Transverse colon (tissue), 4 donors: Measurements from ENCODE around the gene DNAAF8. TPM values are rescaled to one million over a fixed set of nuclear protein-coding genes. Genes with fewer than 3 reads are reported as not detected.

Source experiments
- DNase-seq: peaks from one replicate; pipeline ENCODE4 v3.0.0-alpha.2; 2019
- H3K27ac ChIP-seq, 4 donors: fragments of 200-600 bp; sonication (generic); 2 replicates each; pipeline ENCODE4 v1.5.1; 2016 to 2018; ENCODE audit warnings: inconsistent platforms in 4 of 4
- H3K27me3 ChIP-seq: fragments of 200-600 bp; sonication (generic); 2 replicates; pipeline ENCODE4 v1.5.1; 2017; ENCODE audit warnings: inconsistent platforms
- H3K36me3 ChIP-seq, 4 donors: fragments of 200-600 bp; sonication (generic); 2 replicates each; pipeline ENCODE4 v1.5.1; 2017 to 2019; ENCODE audit warnings: inconsistent platforms in 4 of 4
- H3K4me1 ChIP-seq, 4 donors: fragments of 200-600 bp; sonication (generic); 2 replicates each; pipeline ENCODE4 v1.5.1; 2017 to 2020; ENCODE audit warnings: inconsistent platforms in 4 of 4
- H3K4me3 ChIP-seq, 4 donors: fragments of 200-600 bp; sonication (generic); 1 replicate in 1 of 4; 2 replicates in 3 of 4; pipeline versions ENCODE4 v1.5.1 to v1.6.1; 2017 to 2019; ENCODE audit warnings: inconsistent platforms in 4 of 4
- H3K9me3 ChIP-seq, 2 donors: fragments of 200-600 bp; sonication (generic); 2 replicates each; pipeline ENCODE4 v1.5.1; 2017 to 2019; ENCODE audit warnings: inconsistent platforms in 2 of 2
- CTCF ChIP-seq, 5 experiments: fragments of 200-600 bp in 3 of 5; fragments of 450-650 bp in 2 of 5; sonication (generic) in 3 of 5; IDR thresholded peaks; 1 replicate in 2 of 5; 2 replicates in 3 of 5; pipeline ENCODE4 v1.5.1; 2016 to 2017; ENCODE audit warnings: antibody characterized with exemption in 5 of 5, inconsistent platforms in 3 of 5, mild to moderate bottlenecking in 2 of 5, moderate library complexity in 1 of 5
- EP300 ChIP-seq: sonication (generic); formaldehyde crosslinking; IDR thresholded peaks from one replicate; pipeline ENCODE4 v1.6.1; 2017; ENCODE audit warnings: antibody characterized with exemption, low read depth
- POLR2A ChIP-seq: fragments of 450-650 bp; IDR thresholded peaks from one replicate; pipeline ENCODE4 v1.6.1; 2016; ENCODE audit warnings: antibody characterized with exemption, mild to moderate bottlenecking, moderate library complexity
- POLR2AphosphoS5 ChIP-seq, 3 donors: sonication (generic); formaldehyde crosslinking; IDR thresholded peaks; one replicate each; pipeline ENCODE4 v1.6.1; 2016; ENCODE audit warnings: antibody characterized with exemption in 3 of 3
- WGBS, 2 donors: methylation state at CpG; one replicate each; pipeline ENCODE4 v1.1.5; 2018; ENCODE audit warnings: low coverage in 1 of 2; 5-methylcytosine and 5-hydroxymethylcytosine counted together
- in situ Hi-C, 4 donors: fragments of 200-750 bp; cut with MboI; loops; one replicate each; pipeline versions ENCODE4 v1.15.0 to v1.15.1; 2017; ENCODE audit warnings: low sequenced_read_pairs in 3 of 4, low pct_ligation_motif_present in 1 of 4, low pct_unique_long_range_greater_than_20kb in 1 of 4
- intact Hi-C: fragments of 100-400 bp; cut with DNase I; formaldehyde crosslinking; loops from one replicate; pipeline ENCODE4 v1.15.1; 2023; ENCODE audit warnings: low total_unique reads
- total RNA-seq, 4 donors: library from RNA; depleted of rRNA; stranded (reverse); fragments of >200 nt; gene quantifications; one replicate each; pipeline ENCODE4 v1.1.0, GENCODE V29; 2016

The DNAAF8 gene
- total RNA-seq, 4 donors from 2014 or later: 0.55 to 2.9 (median 0.60) TPM; not detected in 1

- Histone ChIP-seq H3K27me3 (no peaks in the 10 kb centered on the region), H3K4me3 (no peak overlapping the region), H3K9me3 (no peaks in the 10 kb centered on the region), H3K27ac (no peak overlapping the region), H3K4me1 (peaks cover 0 to 7% (median 0%) of the 10 kb centered on the region in 4 donors), H3K36me3 (no peaks in the 10 kb centered on the region)
- 17 to 58% methylated on average over 1 to 9 of the region's 9 CpGs for WGBS, 2 donors
- intact Hi-C loops: no loop called here
- in situ Hi-C loops: no loop called here
- DNase-seq: no peak
- TF ChIP-seq POLR2A (no peak), CTCF (IDR thresholded peaks at IDR 0.05) (no peak), POLR2AphosphoS5 (IDR thresholded peaks at IDR 0.05) (no peak), EP300 (no peak)
These were observed 54.2 kb downstream of the DNAAF8 start for GRCh38 chr16:4788489-4788889.

GRCh38 chr16:4788910-4789309 is 54.6 kb downstream of the DNAAF8 start:
- H3K4me3 ChIP-seq: no peak overlapping the region
- no peak for DNase-seq
- 83 to 87% methylated on average over 7 of the region's 7 CpGs for WGBS, 2 donors
- H3K9me3 ChIP-seq: no peaks in the 10 kb centered on the region
- H3K4me1 ChIP-seq: peaks cover 0 to 7% (median 0%) of the 10 kb centered on the region in 4 donors
- H3K27ac ChIP-seq: no peak overlapping the region
- no peak for TF ChIP-seq CTCF (IDR thresholded peaks at IDR 0.05)
- no peak for TF ChIP-seq POLR2AphosphoS5 (IDR thresholded peaks at IDR 0.05)
- no peak for TF ChIP-seq EP300
- intact Hi-C loops: no loop called here
- H3K27me3 ChIP-seq: no peaks in the 10 kb centered on the region
- H3K36me3 ChIP-seq: no peaks in the 10 kb centered on the region
- in situ Hi-C loops: no loop called here

GRCh38 chr16:4790261-4790660 is 55.9 kb downstream of the DNAAF8 start:
- in situ Hi-C loops: no loop called here
- 58% methylated on average over 10 of the region's 10 CpGs; no CpG with 5 or more reads in 1 of the 2 donors for WGBS, 2 donors

GRCh38 chr16:4790871-4791270 is 56.5 kb downstream of the DNAAF8 start:
- Histone ChIP-seq H3K9me3 (no peaks in the 10 kb centered on the region), H3K27me3 (no peaks in the 10 kb centered on the region), H3K36me3 (no peaks in the 10 kb centered on the region), H3K4me1 (peaks cover 0 to 4% (median 0%) of the 10 kb centered on the region in 4 donors), H3K27ac (no peak overlapping the region), H3K4me3 (no peak overlapping the region)
- intact Hi-C loops: no loop called here
- in situ Hi-C loops: no loop called here
- DNase-seq: no peak
- no peak for TF ChIP-seq POLR2A
- TF ChIP-seq EP300: no peak
- TF ChIP-seq CTCF (IDR thresholded peaks at IDR 0.05): no peak
- no peak for TF ChIP-seq POLR2AphosphoS5 (IDR thresholded peaks at IDR 0.05)
- 60 to 87% methylated on average over 3 to 10 of the region's 10 CpGs for WGBS, 2 donors

More at GRCh38 chr16:4790261-4790660, 55.9 kb downstream of the DNAAF8 start:
- intact Hi-C loops: no loop called here
- Histone ChIP-seq H3K9me3 (no peaks in the 10 kb centered on the region), H3K36me3 (no peaks in the 10 kb centered on the region), H3K27me3 (no peaks in the 10 kb centered on the region), H3K4me3 (no peak overlapping the region), H3K4me1 (peaks cover 0 to 7% (median 0%) of the 10 kb centered on the region in 4 donors), H3K27ac (no peak overlapping the region)
- DNase-seq: no peak
- no peak for TF ChIP-seq POLR2AphosphoS5 (IDR thresholded peaks at IDR 0.05)
- no peak for TF ChIP-seq EP300
- no peak for TF ChIP-seq CTCF (IDR thresholded peaks at IDR 0.05)
- no peak for TF ChIP-seq POLR2A
